Activated CD4-positive, alpha-beta T cell treated with anti-CD3 and anti-CD28 coated beads, Interleukin-2, Interleukin-4, amounts not matched to agents 100 ng/mL and 50 ng/mL, durations not matched to agents 16 hours and 8 hours (primary cell): ENCODE data around the gene AP1S2.

Source experiments
- DNase-seq: peaks from one replicate; pipeline ENCODE4 v3.0.0-alpha.2; 2020; ENCODE audit warnings: low spot score

The AP1S2 gene

DNA sequence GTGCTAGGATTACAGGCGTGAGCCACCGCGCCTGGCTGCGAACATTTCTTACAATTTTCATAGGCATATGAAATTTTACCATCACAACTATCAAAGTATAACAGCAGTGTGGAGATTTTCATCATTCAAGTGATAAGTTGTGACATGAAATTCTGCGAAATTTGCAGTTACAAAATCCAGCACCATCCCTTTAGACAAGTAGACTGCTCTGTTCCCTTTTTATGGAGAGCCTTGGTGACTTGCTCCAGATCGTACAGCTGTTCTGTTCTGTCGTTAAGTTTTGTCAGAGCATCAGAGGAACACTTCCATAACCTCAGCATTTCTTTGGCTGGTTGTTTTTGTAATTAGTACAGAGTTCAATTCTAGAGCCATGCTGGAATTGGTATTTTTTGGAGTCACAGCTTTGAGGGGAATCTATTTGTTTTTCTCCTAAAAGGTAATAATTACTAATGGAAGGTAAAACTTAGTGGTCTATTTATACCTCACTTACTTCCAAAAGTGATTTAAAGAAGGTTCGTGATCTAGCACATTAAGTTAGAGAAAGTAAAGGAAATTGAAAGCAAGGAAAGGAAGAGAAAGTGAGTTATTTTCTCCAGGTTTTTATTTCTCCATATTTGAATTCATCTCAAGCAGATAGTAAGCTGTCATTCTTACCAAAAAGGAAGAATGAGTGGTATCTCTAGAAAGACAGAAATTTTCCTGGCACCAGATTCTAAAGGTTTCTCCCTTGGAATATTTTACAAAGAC, 42.2 kb downstream of the AP1S2 start:
- no peak for DNase-seq

DNA sequence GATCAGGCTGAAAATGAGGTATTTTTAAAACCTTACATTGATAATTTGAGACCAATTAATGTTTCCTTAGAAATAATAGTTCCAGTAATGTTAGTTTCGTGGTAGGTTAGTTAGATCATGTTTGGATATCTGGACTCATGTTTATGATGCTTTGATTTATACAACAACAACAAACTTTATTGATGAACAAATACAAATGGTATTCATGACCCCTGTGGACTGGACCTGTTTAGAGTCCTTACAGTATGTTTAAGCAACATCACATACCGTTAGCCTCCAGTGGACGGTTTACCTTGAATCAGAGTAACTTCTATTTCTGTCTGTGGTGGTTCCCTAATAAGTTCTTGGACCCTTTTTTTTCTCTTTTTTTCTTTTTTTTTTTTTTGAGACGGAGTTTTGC, 46.4 kb downstream of the AP1S2 start:
- no peak for DNase-seq

DNA sequence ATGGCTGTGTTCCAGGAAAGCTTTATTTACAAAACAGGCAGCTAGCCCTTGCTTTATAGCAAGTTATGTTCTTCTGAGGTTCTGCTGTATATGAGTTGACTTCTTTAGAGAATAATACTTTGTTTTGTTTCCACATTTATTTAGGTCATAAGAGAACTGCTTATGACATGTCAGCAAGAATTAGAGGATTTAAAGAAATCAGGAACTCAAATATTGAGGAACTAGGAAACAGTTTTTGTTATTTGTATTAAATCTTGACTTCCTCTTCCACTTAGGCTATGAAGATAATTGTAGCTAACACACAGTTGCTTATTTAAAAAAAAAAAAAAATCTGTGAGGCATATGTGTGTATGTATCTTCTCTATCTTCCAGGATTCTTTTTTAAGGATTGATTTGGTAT, 50.0 kb downstream of the AP1S2 start:
- DNase-seq: no peak

DNA sequence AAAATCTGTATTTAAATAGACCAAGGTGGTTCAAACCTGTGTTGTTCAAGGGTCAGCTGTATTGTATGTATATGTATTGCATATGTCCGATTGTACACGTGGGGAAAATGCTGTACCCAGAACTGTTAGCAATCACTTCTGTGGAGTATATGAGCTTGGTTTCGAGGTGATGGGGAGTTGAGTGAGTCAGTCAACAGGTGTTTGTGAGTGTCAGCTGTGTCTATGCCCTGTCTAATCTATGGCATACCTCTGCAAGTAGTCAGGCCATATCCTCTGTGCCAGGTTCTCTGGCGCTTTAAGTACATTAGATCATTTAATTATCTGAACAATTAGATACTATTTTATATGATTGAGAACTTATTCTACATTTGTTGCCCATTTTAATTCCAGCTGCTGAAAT, 56.9 kb downstream of the AP1S2 start:
- no peak for DNase-seq

DNA sequence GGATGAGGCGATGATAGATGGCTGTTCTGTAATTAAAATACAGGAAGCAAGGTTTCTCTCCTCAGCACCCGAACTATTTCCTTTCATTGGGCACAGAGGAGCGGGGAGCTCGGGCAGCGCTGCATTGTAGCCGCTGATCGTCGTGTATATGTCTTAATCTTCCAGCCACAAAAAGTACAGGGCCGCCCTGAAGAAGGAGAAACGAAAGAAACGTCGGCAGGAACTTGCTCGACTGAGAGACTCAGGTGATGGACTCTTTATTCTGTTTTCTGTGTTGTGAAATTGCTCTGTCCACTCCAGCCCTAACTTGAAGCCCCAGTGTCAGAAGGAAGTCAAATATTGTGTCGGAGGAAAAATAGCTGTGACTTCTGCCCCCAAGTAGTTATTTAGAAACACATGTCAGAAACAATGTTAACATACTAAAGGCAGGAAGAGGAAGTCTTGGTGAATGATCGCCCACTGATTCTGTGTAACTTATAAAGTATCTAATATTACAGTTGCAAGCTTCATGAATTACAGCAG, 63.8 kb downstream of the AP1S2 start:
- no peak for DNase-seq

DNA sequence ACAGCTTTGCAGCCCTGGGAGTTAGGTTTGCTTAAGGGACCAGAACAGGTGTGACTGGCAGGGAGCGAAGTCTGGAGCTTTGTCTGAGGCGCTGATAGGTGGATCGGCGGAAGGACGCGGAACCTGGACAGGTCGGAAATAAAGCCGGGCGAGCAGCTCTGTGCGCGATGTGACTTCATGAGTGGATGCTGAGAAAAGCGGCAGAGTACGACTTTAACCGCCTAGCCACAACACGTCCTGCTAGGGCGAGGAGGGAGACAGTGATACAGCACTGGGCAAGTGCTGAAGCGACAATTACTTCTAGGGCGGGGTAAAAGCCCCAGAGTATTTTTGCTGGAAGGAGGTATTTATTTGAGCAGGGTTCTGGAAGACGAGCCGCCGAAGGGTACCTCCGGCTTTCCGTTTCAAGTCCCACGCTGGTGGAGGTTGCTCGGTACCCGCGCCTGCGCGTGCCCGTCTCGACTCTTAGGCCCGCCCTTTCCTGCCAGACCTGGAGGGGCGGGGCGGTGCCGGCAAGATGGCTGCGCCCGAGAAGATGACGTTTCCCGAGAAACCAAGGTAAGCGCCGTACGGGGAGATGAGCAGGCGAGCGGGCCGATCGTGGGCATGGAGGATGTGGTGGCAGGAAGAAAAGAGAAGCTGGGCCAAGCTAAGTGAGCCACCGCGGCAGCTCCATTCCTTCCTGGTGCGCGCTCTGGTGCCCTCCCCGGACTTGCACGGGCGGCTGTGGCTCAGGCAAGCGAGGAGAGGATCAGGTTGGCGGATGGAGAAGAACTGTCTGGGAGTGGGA, 64.4 kb downstream of the AP1S2 start, which contains the start of gene ZRSR2:
Gene ZRSR2, plus strand, starts transcription at position 506 of the 790 bp plus-strand sequence. Its CDS starts 12 bp downstream, at position 518.
- DNase-seq: peak; percentile 94

DNA sequence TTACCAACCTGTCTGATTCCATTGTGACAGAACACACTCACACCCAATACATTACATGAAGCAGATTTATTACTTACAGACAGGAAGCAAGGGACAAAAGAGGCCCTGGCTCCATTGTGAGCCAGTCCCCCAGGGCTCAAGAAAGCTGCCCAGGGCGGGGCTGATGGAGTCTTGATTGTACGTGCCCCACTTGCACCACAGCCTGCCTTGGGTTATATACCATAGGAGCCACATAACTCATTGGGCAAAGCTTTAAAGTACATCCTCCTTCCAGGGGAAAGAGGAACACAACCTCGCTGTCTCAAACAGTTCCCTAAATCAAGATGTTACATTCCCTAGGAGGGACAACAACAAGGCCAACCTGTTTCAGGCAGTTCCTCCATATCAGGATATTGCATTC, 67.7 kb downstream of the AP1S2 start:
- DNase-seq: no peak

DNA sequence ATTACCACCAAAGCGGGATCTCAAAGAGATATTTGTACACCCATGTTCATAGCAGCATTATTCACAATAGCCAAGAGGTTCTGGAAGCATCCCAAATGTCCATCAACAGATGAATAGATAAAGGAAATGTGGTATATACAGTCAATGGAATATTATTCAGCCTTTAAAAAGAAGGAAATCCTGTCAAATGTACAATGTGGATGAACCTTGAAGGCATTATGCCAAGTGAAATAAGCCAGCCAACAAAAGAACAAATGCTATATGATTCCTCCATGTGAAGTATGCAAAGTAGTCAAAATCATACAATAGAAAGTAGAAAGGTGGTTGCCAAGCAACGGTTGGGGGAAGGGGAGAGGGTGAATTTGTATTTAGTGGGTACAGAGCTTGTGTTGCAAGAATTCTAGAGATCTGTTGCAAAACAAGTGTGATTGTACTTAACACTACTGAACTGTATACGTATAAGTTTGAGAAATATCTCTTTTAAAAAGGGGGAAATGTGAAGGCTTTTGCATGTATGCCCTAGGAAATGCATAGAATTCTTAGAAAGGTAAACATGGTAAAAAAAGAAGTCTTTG, 69.3 kb downstream of the AP1S2 start:
- DNase-seq: no peak

DNA sequence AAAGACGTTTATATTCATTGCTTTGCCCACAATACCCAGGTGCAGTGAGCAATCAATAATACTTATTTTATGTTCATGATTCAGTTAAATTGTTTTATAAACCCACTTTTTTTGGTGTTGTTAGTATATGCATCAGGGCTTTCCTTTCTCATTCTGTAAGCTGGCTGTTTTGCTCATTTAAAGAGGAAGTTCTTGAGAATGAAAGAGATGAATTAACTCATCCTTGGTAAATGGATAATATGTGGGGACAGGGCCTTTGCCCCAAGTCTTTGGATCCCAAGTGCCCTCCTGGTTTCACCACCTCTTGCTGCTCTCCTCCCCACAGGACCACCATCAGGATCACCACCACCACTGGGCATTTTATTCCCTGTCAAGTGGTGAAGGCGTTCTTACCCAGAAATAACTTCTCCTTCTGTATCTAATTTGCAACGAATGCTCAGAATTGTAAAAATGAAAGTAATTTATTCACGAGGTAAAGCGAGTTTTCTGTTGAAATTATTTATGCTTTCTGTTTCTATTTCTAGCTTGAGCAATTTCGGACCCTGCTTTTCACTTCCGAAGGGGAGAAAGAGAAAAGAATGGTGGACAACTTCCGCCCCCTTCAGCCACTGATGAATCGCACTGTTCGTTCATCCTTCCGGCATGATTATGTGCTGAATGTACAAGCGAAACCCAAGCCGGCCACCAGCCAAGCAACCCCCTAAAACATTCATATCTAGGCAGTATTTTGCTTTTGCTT, 72.5 kb downstream of the AP1S2 start:
- peak; percentile 55 for DNase-seq
